Suprapubic skin (tissue), 4 donors: Measurements from ENCODE around the gene RSPRY1.

Experiments used
- POLR2A ChIP-seq, 2 donors: fragments of 450-650 bp; IDR thresholded peaks; one replicate each; pipeline ENCODE4 v1.6.1; 2017; ENCODE audit warnings: antibody characterized with exemption in 2 of 2, mild to moderate bottlenecking in 2 of 2, moderate library complexity in 2 of 2
- POLR2AphosphoS5 ChIP-seq, 3 donors: sonication (generic); formaldehyde crosslinking; IDR thresholded peaks; one replicate each; pipeline ENCODE4 v1.6.1; 2017; ENCODE audit warnings: antibody characterized with exemption in 3 of 3
- TF ChIP-seq, protein P1 (sequence below), 2 donors: fragments of 200-600 bp in 1 of 2; fragments of 450-650 bp in 1 of 2; sonication (generic) in 1 of 2; IDR thresholded peaks; one replicate each; pipeline ENCODE4 v1.5.1; 2016 to 2019; ENCODE audit warnings: antibody characterized with exemption in 2 of 2, mild to moderate bottlenecking in 1 of 2, moderate library complexity in 1 of 2

DNA sequence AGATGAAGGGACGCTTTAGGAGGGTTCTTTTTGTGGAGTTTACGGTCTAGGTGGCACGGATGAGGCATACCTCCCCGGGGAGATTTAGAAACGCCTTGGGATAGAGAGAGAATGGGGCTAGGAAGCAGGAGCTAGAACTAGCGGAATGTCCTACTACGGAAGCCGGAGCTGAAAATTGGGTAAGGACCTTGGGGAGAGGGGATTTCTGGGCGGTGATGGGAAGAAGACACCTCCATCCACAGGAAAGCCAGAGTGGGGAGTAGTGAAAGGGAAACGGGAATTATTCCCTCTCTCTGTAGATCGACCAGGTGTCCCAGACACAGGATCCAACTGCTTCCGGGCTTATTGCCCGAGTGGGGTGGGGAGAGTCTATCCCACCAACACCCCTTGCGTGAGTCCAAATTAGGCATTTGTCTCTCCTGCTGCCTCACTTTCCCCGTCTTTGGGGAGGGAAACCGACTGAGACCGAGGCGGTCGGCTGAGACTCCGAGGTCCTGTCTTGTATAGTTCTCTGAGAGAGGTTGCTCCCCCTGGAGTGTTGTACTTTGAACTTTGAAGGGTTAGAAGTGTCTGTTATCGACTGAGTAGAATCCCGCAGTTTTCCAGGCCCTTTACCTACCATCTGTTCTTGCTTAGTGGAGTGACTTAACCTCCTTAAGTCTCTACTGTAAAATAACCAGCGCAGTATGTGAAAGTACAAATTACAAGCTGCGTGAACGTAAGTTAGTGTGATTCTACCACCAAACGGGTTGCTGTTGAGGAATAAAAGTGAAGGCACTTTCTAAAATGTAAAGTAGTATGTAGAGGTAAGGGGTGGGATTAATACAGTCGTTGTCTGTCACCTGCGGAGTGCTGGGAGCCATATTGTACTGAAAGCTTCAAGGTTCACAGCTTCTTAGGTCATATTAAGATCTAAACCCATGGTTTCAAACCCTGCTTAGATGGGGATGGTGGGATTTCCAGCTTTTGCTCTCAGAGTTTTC is 1.0 kb downstream of the RSPRY1 start:
- TF ChIP-seq POLR2A (IDR thresholded peaks at IDR 0.05) = no peak
- TF ChIP-seq, protein P1, sequence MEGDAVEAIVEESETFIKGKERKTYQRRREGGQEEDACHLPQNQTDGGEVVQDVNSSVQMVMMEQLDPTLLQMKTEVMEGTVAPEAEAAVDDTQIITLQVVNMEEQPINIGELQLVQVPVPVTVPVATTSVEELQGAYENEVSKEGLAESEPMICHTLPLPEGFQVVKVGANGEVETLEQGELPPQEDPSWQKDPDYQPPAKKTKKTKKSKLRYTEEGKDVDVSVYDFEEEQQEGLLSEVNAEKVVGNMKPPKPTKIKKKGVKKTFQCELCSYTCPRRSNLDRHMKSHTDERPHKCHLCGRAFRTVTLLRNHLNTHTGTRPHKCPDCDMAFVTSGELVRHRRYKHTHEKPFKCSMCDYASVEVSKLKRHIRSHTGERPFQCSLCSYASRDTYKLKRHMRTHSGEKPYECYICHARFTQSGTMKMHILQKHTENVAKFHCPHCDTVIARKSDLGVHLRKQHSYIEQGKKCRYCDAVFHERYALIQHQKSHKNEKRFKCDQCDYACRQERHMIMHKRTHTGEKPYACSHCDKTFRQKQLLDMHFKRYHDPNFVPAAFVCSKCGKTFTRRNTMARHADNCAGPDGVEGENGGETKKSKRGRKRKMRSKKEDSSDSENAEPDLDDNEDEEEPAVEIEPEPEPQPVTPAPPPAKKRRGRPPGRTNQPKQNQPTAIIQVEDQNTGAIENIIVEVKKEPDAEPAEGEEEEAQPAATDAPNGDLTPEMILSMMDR (IDR thresholded peaks at IDR 0.05) = no peak
- TF ChIP-seq POLR2AphosphoS5 (IDR thresholded peaks at IDR 0.05) = no peak
